DOHH2 (cell line): ENCODE measurements around the gene USP2.
A peak's percentile ranks its signal among the peaks of the same experiment; 100 is the strongest.

Experiments
- H3F3A ChIP-seq: fragments of 200-600 bp; sonication (generic), shearing (Covaris generic); 2 replicates; pipeline ENCODE4 v1.6.0; 2016; ENCODE audit warnings: antibody characterized with exemption, mild to moderate bottlenecking; ENCODE audit not compliant: control insufficient read depth, insufficient read depth
- H3K27ac ChIP-seq: fragments of 200-600 bp; sonication (generic); 2 replicates; pipeline ENCODE4 v1.5.1; 2014; ENCODE audit warnings: low read depth, mild to moderate bottlenecking, low read length, moderate library complexity
- H3K27me3 ChIP-seq: fragments of 200-600 bp; sonication (generic); 2 replicates; pipeline ENCODE4 v1.6.1; 2014; ENCODE audit warnings: mild to moderate bottlenecking, low read length, mixed read lengths; ENCODE audit not compliant: control insufficient read depth
- H3K36me3 ChIP-seq: fragments of 200-600 bp; sonication (generic); 2 replicates; pipeline ENCODE4 v1.6.1; 2014; ENCODE audit warnings: mild to moderate bottlenecking, low read length, moderate library complexity, mixed read lengths; ENCODE audit not compliant: control insufficient read depth
- H3K4me1 ChIP-seq: fragments of 200-600 bp; sonication (generic); 2 replicates; pipeline ENCODE4 v1.6.1; 2014; ENCODE audit warnings: mild to moderate bottlenecking, low read length, mixed read lengths; ENCODE audit not compliant: control insufficient read depth
- H3K4me2 ChIP-seq: fragments of 200-600 bp; sonication (generic); 2 replicates; pipeline ENCODE4 v1.6.0; 2014; ENCODE audit warnings: mild to moderate bottlenecking, low read length, moderate library complexity
- H3K4me3 ChIP-seq: fragments of 200-600 bp; sonication (generic); 2 replicates; pipeline ENCODE4 v1.5.1; 2014; ENCODE audit warnings: mild to moderate bottlenecking, low read length, mixed read lengths
- H3K79me2 ChIP-seq: fragments of 200-600 bp; sonication (generic); 2 replicates; pipeline ENCODE4 v1.6.1; 2014; ENCODE audit warnings: mild to moderate bottlenecking, low read length, mixed read lengths; ENCODE audit not compliant: control insufficient read depth
- H3K9me2 ChIP-seq: fragments of 200-600 bp; sonication (generic); replicated peaks from 2 replicates; pipeline ENCODE4 v1.6.1; 2014; ENCODE audit warnings: mild to moderate bottlenecking, low read length, mixed read lengths; ENCODE audit not compliant: control insufficient read depth
- H3K9me3 ChIP-seq: fragments of 200-600 bp; sonication (generic); 2 replicates; pipeline ENCODE4 v1.6.1; 2014; ENCODE audit warnings: antibody characterized with exemption, low read length, mixed read lengths; ENCODE audit not compliant: control insufficient read depth, insufficient read depth
- H4K20me1 ChIP-seq: fragments of 200-600 bp; sonication (generic); 2 replicates; pipeline ENCODE4 v1.6.0; 2014; ENCODE audit warnings: low read depth, mild to moderate bottlenecking, antibody characterized with exemption, low read length, moderate library complexity; ENCODE audit not compliant: control insufficient read depth, insufficient read depth
- EZH2phosphoT487 ChIP-seq: fragments of 200-600 bp; sonication (generic); IDR thresholded peaks from 2 replicates; pipeline ENCODE4 v1.6.1; 2017; ENCODE audit warnings: borderline replicate concordance, mild to moderate bottlenecking, antibody characterized with exemption, low read length, moderate library complexity, mixed read lengths
- TF ChIP-seq, protein P1 (sequence below): fragments of 200-600 bp; sonication (generic); IDR thresholded peaks from one replicate; pipeline ENCODE4 v1.5.1; 2014; ENCODE audit warnings: antibody characterized with exemption, mild to moderate bottlenecking, low read depth, low read length; ENCODE audit not compliant: poor library complexity, severe bottlenecking

Gene USP2

DNA sequence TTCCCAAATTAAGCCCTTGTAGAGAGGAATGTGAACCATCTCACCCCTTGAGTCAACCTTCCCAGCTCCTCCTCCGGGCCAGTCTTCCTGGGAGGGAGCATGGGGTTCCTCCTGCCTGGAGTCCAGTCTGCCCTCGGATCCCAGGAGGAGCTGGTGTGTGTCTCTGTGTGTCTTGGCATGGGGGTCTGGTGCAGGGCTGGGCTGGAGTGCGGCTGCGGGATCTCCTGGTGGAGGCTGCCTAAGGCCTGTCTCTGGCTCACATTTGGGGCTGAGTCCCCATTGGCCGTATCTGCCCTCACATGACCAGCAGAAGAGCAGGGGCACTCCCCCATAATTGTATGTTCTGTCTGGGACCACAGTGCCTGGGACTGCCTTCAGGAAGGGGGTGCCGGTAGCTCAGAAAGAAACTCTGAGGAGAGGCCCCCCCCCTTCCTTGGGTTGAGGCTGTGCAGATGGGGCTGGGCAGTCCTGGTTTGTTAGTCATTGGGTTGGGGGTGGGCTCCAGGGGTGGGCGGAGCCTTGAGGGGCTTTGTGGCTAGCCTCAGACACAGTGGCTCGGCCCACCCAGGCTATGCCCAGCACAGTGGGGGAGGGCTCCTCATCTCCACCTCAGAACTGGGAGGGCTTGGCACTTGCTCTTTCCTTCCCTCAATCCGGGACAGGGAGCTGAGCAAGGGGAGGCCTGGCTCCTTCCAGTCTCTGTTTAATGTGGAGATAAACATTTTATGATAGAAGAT, 43.7 kb downstream of the USP2 start:
- Histone ChIP-seq H3K27me3 (peaks cover 22% of the 10 kb centered on the region), H3F3A (0 out of 2 replicates have a peak, but pooled peaks cover 3% of the 10 kb centered on the region), H4K20me1 (0 out of 2 replicates have a peak, but pooled peaks cover 8% of the 10 kb centered on the region), H3K4me1 (peaks cover 53% of the 10 kb centered on the region), H3K27ac (no peak overlapping the region), H3K79me2 (peaks cover 36% of the 10 kb centered on the region), H3K9me3 (no peaks in the 10 kb centered on the region), H3K4me2 (peak overlapping the region; percentile 29), H3K9me2 (no peaks in the 10 kb centered on the region), H3K4me3 (peak overlapping the region; percentile 5; the same call in 1 of the 2 replicates), H3K36me3 (peaks cover 28% of the 10 kb centered on the region)
- TF ChIP-seq, protein P1, sequence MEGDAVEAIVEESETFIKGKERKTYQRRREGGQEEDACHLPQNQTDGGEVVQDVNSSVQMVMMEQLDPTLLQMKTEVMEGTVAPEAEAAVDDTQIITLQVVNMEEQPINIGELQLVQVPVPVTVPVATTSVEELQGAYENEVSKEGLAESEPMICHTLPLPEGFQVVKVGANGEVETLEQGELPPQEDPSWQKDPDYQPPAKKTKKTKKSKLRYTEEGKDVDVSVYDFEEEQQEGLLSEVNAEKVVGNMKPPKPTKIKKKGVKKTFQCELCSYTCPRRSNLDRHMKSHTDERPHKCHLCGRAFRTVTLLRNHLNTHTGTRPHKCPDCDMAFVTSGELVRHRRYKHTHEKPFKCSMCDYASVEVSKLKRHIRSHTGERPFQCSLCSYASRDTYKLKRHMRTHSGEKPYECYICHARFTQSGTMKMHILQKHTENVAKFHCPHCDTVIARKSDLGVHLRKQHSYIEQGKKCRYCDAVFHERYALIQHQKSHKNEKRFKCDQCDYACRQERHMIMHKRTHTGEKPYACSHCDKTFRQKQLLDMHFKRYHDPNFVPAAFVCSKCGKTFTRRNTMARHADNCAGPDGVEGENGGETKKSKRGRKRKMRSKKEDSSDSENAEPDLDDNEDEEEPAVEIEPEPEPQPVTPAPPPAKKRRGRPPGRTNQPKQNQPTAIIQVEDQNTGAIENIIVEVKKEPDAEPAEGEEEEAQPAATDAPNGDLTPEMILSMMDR = no peak
- TF ChIP-seq EZH2phosphoT487 = no peak

- Histone ChIP-seq H3K4me1 (peaks cover 53% of the 10 kb centered on the region), H3F3A (0 out of 2 replicates have a peak, but pooled peaks cover 3% of the 10 kb centered on the region), H3K4me3 (no peak overlapping the region), H3K9me2 (no peaks in the 10 kb centered on the region), H3K27me3 (peaks cover 14% of the 10 kb centered on the region), H3K27ac (no peak overlapping the region), H4K20me1 (0 out of 2 replicates have a peak, but pooled peaks cover 8% of the 10 kb centered on the region), H3K9me3 (no peaks in the 10 kb centered on the region), H3K4me2 (peak overlapping the region; percentile 15; the same call in 1 of the 2 replicates), H3K79me2 (peaks cover 36% of the 10 kb centered on the region), H3K36me3 (peaks cover 28% of the 10 kb centered on the region)
- TF ChIP-seq EZH2phosphoT487 = no peak
- TF ChIP-seq, protein P1 = no peak
These were observed 44.6 kb downstream of the USP2 start for GRCh38 chr11:119336744-119337469.

DNA sequence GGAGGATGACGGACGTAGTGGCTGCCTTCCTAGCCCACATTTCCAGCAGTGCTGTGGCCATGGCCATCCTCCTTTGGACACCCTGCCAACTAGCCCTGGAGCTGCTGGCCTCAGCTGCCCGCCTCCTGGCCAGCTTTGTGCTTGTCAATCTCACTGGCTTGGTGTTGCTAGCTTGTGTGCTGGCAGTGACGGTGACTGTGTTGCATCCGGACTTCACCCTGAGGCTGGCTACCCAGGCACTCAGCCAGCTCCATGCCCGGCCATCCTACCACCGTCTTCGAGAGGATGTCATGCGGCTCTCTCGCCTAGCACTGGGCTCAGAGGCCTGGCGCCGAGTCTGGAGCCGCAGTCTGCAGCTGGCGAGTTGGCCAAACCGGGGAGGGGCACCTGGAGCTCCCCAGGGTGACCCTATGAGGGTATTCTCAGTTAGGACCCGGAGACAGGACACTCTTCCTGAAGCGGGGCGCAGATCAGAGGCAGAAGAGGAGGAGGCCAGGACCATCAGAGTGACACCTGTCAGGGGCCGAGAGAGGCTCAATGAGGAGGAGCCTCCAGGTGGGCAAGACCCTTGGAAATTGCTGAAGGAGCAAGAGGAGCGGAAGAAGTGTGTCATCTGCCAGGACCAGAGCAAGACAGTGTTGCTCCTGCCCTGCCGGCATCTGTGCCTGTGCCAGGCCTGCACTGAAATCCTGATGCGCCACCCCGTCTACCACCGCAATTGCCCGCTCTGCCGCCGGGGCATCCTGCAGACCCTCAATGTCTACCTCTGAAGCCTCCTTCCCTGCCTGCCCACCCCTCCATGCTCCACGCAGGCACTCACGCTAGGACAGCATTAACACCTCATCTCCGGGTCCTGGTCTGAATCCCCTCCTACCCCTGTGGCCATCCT, 45.6 kb downstream of the USP2 start:
- peaks cover 4% of the 10 kb centered on the region for H3K27me3 ChIP-seq
- H3K4me2 ChIP-seq = peak overlapping the region; percentile 93
- 0 out of 2 replicates have a peak, but pooled peaks cover 8% of the 10 kb centered on the region for H4K20me1 ChIP-seq
- H3F3A ChIP-seq = 0 out of 2 replicates have a peak, but pooled peaks cover 3% of the 10 kb centered on the region
- peaks cover 46% of the 10 kb centered on the region for H3K4me1 ChIP-seq
- H3K36me3 ChIP-seq = peaks cover 28% of the 10 kb centered on the region
- H3K4me3 ChIP-seq = peak overlapping the region; percentile 82
- no peaks in the 10 kb centered on the region for H3K9me3 ChIP-seq
- H3K27ac ChIP-seq = no peak overlapping the region
- TF ChIP-seq, protein P1 = no peak
- no peak for TF ChIP-seq EZH2phosphoT487
- H3K9me2 ChIP-seq = no peaks in the 10 kb centered on the region
- peaks cover 36% of the 10 kb centered on the region for H3K79me2 ChIP-seq
